ENCODE data around the gene VRK3.
"Not testable (repeated sequence)": the region's sequence is repeated elsewhere in the genome, so short reads cannot be mapped to it uniquely, and the experiment has no call there.

Gene VRK3

GRCh38 chr19:49968279-49968922, 56.8 kb downstream of the VRK3 start:
- TF ChIP-seq, protein P1, sequence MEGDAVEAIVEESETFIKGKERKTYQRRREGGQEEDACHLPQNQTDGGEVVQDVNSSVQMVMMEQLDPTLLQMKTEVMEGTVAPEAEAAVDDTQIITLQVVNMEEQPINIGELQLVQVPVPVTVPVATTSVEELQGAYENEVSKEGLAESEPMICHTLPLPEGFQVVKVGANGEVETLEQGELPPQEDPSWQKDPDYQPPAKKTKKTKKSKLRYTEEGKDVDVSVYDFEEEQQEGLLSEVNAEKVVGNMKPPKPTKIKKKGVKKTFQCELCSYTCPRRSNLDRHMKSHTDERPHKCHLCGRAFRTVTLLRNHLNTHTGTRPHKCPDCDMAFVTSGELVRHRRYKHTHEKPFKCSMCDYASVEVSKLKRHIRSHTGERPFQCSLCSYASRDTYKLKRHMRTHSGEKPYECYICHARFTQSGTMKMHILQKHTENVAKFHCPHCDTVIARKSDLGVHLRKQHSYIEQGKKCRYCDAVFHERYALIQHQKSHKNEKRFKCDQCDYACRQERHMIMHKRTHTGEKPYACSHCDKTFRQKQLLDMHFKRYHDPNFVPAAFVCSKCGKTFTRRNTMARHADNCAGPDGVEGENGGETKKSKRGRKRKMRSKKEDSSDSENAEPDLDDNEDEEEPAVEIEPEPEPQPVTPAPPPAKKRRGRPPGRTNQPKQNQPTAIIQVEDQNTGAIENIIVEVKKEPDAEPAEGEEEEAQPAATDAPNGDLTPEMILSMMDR (IDR thresholded peaks at IDR 0.05; ENCODE audit: low read depth, low read length, missing control alignments), result no peak
- no peak overlapping the region for H3K4me3 ChIP-seq (ENCODE audit: low read depth, low read length)
- in situ Hi-C loops (cut with HindIII; ENCODE audit: low sequenced_read_pairs), result no loop called here

GRCh38 chr19:49960980-49961379, 64.2 kb downstream of the VRK3 start, which contains the start of gene SIGLEC11:
Gene SIGLEC11, minus strand, starts transcription at chr19:49961172. Its CDS starts 91 bp downstream, at chr19:49961081.
- in situ Hi-C loops (cut with HindIII; ENCODE audit: low sequenced_read_pairs), result not testable (repeated sequence)

More at GRCh38 chr19:49968279-49968922, 56.8 kb downstream of the VRK3 start:
- DNase-seq (ENCODE audit: low read depth), result no peak

DNA sequence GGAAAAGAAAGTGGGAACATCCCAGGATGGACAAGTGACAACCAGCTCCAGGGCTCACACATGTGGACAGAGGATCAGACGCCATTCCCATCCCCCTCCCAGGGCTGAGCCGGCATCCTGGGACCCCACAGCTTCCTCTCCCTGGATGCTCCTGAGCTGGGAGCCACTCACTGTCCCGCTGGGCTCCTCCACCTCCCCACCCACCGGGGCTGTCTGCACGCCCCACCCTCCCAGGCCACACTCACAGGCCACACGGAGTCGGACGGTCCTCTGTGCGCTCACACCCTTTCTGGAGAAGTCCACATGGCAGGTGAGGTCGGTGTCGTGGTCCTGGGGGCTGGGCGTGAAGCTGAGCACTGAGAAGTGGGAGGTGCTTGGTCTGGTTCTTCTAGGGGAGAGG, 65.3 kb downstream of the VRK3 start:
- DNase-seq (ENCODE audit: low read depth); in situ Hi-C loops (cut with HindIII; ENCODE audit: low sequenced_read_pairs): not testable (repeated sequence)

More at GRCh38 chr19:49960980-49961379, 64.2 kb downstream of the VRK3 start, which contains the start of gene SIGLEC11:
- H3K4me3 ChIP-seq (ENCODE audit: low read depth, low read length); DNase-seq (ENCODE audit: low read depth): not testable (repeated sequence)

GRCh38 chr19:49958596-49958995, 66.6 kb downstream of the VRK3 start:
- in situ Hi-C loops (cut with HindIII; ENCODE audit: low sequenced_read_pairs); H3K4me3 ChIP-seq (ENCODE audit: low read depth, low read length); DNase-seq (ENCODE audit: low read depth): not testable (repeated sequence)

More for the DNA sequence above, 65.3 kb downstream of the VRK3 start:
- not testable (repeated sequence) for H3K4me3 ChIP-seq (ENCODE audit: low read depth, low read length)

GRCh38 chr19:49958144-49958543, 67.0 kb downstream of the VRK3 start:
- H3K4me3 ChIP-seq (ENCODE audit: low read depth, low read length); in situ Hi-C loops (cut with HindIII; ENCODE audit: low sequenced_read_pairs); DNase-seq (ENCODE audit: low read depth): not testable (repeated sequence)

- DNase-seq (ENCODE audit: low read depth), result no peak
- no peak overlapping the region for H3K4me3 ChIP-seq (ENCODE audit: low read depth, low read length)
- in situ Hi-C loops (cut with HindIII; ENCODE audit: low sequenced_read_pairs), result no loop called here
- TF ChIP-seq, protein P1 (IDR thresholded peaks at IDR 0.05; ENCODE audit: low read depth, low read length, missing control alignments), result no peak
These were observed 67.8 kb downstream of the VRK3 start for GRCh38 chr19:49957262-49957915.

- TF ChIP-seq, protein P1 (IDR thresholded peaks at IDR 0.05; ENCODE audit: low read depth, low read length, missing control alignments), result no peak
- H3K4me3 ChIP-seq (ENCODE audit: low read depth, low read length), result no peak overlapping the region
- in situ Hi-C loops (cut with HindIII; ENCODE audit: low sequenced_read_pairs), result no loop called here
- no peak for DNase-seq (ENCODE audit: low read depth)
These were observed 69.1 kb downstream of the VRK3 start for GRCh38 chr19:49956115-49956495.

DNA sequence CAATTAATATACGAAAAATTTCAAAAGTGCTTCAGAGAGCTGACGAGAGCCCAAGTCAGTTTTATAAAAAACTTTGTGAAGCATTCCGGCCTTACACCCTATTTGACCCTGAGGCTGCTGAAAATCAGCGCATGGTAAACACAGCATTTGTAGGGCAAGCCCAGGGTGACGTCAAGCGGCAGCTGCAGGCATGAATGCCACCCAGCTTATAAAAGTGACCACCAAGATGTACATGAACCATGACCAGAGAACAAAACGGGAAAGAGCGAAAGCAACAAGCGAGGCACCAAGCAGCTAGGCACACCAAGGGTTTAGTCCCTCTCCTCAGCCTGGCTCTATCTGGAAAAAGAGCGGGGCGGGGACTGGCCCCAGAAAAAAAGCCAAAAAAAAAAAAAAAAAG, 70.2 kb downstream of the VRK3 start:
- TF ChIP-seq, protein P1 (IDR thresholded peaks at IDR 0.05; ENCODE audit: low read depth, low read length, missing control alignments), result no peak
- in situ Hi-C loops (cut with HindIII; ENCODE audit: low sequenced_read_pairs), result no loop called here
- no peak overlapping the region for H3K4me3 ChIP-seq (ENCODE audit: low read depth, low read length)
- no peak for DNase-seq (ENCODE audit: low read depth)
